HG03565 (cell line): ENCODE measurements around the gene NOCT.
"Not testable (repeated sequence)": the region's sequence is repeated elsewhere in the genome, so short reads cannot be mapped to it uniquely, and the experiment has no call there.

Source experiments
- ATAC-seq: cut with Tn5 transposase; IDR thresholded peaks from one replicate; pipeline ENCODE4 v1.9.1; 2021; ENCODE audit warnings: mild to moderate bottlenecking, moderate library complexity; ENCODE audit not compliant: unreplicated experiment

NOCT gene

GRCh38 chr4:139042981-139043460 lies 27.4 kb downstream of the NOCT start:
- ATAC-seq = no peak

- no peak for ATAC-seq
These were observed 28.7 kb downstream of the NOCT start for GRCh38 chr4:139044291-139044690.

GRCh38 chr4:139048026-139048425 lies 32.4 kb downstream of the NOCT start:
- ATAC-seq = no peak

GRCh38 chr4:139050446-139050845 lies 34.9 kb downstream of the NOCT start:
- no peak for ATAC-seq

DNA sequence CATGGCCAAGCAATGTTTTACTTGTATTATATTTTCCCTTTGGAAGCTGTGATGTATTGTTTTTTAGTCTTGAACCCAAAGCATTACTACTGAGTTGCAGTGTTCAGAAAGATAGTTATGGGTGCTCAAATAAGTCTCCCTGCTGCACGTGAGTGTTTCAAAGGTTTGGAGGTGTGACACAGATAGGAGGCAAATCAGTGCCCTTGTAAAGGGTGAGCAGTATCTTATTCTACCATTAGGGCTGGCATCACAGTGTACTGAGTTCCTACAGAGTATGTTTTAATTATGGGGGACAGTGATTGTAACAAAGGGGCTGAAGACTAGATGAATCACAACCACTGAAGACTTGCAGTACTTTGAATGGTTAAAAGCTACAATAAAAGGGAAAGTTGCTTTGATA lies 38.3 kb downstream of the NOCT start:
- ATAC-seq = no peak

DNA sequence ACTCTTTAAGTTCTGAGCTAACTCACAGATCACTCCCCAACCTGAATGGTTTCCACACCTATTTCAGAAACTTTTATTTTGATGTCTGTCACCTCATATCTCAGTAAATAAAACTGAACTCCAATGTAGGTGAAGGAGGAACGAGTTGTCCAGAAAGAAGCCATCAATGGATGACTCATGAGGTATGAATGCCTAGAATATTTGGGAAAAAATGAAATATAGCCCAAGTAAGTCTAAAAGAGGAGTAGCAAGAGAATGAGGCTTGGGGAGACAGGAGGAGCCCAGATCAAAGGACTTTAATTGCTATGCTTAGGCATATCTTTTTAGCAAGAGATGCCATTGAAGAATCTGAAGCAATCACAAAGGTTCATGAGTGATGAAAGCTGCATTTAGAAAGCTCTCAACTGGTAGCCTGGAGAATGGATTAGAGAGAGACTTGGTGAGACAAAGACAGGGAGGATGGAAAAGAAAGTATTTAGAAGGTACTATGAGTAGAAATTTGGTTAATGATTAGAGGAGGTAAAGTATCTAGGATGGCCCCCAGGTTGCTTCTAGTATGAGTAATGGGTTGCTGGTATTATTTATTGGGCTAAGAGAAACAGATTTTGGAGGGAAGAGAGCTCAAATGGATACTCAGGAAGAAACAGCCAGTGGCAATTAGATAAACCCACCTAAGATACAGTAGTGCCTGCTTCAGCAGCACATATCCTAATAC lies 39.4 kb downstream of the NOCT start:
- ATAC-seq = no peak

GRCh38 chr4:139059026-139059425 lies 43.4 kb downstream of the NOCT start:
- not testable (repeated sequence) for ATAC-seq

DNA sequence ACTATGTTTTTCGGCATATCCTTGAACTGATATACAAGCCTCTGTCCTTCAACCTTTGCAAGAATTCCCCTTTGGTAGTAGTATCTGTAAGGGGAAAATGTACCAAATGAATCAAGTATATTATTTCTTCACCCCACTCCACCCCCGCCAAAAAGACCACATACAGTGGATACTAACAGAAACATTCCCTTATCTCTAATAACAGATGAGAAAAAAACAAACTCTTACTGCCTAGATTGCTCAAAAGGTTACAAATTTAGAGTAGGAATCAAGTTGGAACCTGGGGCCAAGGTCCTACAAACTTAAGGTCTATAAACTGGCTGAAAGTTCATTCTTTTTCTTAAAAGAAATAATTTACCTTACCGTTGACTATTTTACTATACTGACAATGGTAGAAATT lies 45.0 kb downstream of the NOCT start:
- ATAC-seq = no peak

DNA sequence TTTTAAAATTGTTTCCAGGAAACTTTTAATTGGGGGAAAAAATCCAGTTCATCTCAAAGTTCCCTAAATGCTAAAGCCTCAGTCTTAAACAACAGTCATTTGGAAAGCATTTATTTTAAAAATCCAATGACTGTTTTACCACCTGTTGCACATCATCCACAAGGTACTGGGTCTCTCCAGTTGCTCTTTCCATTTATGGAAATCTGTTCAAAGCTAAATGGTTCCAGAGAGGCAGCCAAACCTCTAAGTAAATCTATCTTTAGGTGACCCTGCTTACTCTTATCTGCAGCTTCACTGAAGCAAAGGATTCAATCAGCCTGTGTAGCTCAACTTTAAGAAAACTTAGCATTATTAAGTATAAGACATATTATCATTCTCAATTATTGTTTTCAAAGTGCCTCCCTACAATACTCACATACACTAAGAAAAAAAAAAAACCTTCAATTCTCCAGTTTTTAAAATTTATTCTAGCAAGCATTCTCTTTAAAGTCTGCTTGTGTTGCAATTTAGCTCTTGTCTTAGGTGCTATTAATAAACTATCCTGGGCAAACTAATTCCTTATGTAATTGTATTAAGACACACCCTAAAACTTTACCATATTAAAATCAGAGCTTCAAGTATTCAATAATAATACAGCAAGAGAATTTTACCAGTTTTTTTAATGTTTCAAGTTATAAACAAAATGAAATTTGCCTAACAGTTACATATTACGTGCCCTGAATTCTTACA lies 60.6 kb downstream of the NOCT start:
- ATAC-seq = no peak

DNA sequence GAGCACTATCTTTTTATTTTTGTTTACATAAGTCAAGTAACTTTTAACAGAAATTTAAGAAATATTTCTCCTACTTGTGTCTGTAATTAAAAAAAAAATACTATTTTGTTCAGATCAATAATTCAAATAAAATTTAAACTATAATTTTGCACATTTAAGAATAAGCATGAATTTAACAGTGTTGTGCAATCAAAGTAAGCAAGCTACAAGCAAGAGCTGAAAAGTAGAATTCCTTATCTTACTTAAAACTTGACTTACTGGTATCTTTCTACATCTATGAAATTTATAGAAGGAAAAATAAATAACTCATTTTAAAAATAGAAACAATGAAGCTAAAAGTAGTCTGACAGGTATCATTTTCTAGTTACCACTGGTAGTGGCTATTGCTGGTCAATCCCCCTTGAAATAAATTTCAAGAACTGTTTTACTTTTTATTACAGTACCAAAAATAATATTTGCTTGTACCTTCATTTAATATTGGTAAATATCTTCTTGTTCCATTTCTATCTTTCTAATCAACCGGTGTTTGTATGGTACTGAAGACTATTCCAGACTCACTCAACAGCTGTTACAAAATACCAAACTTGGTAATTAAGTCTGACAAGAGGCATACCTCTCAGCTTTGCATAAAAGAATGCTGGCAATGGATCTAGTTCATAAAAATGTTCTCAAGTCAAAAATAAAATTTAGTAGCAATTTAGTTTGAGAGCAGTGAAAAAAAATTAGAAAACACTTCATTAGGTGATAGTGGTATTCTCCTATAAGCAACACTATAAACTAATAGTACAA lies 62.2 kb downstream of the NOCT start:
- no peak for ATAC-seq

DNA sequence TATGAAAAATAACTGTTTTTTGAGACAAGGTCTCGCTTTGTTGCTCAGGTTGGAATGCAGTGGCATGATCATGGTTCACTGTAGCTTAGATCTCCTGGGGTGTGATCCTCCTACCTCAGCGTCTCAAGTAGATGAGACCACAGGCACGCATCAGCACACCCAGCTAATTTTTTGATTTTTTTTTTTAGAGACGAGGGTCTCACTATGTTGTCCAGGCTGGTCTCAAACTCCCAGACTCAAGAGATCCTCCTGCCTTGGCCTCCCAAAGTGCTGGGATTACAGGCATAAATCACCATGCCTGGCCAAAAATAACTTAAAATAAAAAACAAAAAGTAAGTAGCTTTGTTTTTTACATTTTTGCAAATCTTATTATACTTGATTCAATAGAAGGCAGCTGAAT lies 63.3 kb downstream of the NOCT start:
- no peak for ATAC-seq

DNA sequence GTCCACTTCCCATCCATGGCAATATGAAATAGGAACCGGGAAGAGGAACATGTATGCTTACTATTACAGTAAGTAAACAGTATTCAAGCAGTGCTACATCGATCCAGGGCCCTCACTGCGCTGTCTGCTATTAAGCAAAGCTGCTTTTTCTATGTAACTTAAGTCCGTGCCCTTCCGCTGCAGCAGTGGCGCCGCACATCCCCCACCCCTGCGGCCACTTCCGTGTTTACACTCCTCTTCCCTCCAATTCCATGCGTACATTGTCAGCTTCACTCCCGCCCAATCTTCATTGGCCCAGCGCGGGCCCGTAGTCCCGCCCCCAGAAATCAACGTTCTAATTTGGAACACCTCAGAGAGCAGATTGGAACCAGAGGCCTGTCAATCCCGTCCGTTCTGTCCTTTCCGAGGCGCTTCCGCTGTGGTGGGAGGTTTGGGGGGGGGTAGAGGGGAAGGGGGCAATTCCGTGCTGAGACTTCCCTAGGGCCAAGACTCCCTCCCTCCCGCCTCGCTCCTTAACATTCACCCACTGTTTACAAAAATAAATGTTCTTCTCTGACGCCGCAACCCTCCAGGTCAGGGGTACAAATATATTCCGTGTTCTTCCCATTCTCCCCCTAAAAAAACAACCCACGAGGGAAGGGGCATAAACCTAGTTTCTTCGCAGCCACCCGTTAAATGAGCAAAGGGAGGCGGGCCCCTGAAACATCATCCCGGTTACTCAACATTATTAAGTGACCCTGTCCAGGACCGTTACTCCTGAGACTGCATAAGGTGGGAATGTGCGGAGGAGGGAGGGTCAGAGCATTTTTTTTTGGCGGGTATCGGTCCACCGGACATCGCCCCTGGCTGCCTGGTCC lies 67.4 kb downstream of the NOCT start:
- peak; percentile 84 for ATAC-seq

- ATAC-seq = peak; percentile 16
These were observed 68.0 kb downstream of the NOCT start for GRCh38 chr4:139083607-139083955.

DNA sequence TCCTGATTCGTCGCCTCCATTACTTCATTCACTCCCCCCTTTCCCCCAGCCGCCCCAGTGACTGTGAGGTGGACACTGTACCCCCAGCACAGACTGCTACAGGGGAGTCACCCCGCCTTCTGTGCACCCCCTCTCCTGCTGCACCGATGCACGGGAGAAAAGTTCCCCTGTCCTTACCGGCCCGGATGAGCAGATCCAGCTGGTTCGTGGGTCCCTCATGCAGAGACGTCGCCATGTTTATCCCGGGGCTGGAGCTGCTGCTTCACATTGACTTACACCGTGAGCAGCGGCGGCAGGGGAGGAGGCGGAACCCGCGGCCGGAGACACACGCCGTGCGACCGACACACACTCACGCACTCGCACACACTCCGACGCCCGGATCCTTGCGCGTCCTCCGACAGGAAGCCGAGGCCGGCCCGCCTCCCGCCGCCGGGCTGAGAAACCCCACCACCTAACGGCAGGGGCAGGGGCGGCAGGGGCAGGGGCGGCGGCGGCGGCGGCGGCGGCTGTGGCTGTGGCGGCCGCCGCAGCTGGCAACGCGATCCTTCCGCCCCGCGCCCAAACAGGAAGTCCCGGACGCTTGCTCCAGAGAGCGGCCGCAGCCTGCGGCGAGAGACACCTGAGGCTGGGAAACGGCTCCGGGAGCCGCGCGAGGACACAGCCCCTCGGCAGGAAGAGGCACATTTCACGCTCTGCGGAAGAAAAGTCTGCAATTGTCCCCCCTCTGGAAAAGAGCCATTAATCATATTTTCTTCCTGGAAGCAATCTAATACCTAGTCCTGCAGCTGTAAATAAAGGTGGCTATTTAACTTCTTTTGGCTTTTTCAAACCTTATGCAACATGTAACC lies 68.6 kb downstream of the NOCT start:
- peak; percentile 38 for ATAC-seq

DNA sequence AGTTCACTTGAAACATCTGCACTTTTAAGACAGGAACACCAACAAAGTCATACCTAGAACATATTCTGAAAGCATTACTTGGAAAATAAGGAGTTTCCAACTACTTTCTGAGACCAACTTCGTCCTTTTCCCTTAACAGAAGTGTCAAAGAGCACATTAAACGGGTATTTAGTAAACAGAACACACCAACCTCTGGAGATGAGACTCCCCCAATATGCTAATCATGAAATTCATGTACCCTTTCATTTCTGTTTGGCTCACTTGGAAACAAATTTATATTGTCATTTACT lies 69.2 kb downstream of the NOCT start:
- ATAC-seq = no peak

GRCh38 chr4:139085141-139085540 lies 69.6 kb downstream of the NOCT start:
- ATAC-seq = no peak

DNA sequence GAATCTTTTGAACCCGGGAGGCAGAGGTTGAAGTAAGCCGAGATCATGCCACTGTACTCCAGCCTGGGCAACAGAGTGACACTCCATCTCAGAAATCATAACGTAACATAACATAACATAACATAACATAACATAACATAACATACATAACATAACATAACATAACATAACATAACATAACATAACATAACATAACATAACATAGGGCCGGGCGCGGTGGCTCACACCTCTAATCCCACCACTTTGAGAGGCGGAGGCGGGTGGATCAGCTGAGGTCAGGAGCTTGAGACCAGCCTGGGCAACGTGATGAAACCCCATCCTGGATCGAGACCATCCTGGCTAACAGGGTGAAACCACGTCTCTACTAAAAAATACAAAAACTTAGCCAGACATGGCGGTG lies 76.7 kb downstream of the NOCT start:
- ATAC-seq = no peak
